Breast epithelium (tissue), 4 donors: ENCODE results near the gene CASKIN1. TPM values are rescaled to one million over a fixed set of nuclear protein-coding genes. Genes with fewer than 3 reads are reported as not detected.
"Not testable (repeated sequence)": the region's sequence is repeated elsewhere in the genome, so short reads cannot be mapped to it uniquely, and the experiment has no call there.

Experiments used
- DNase-seq, 2 donors: peaks; one replicate each; pipeline ENCODE4 v3.0.0-alpha.2; 2019; ENCODE audit warnings: low spot score in 2 of 2
- H3K27ac ChIP-seq, 2 donors: fragments of 200-600 bp; sonication (generic) in 1 of 2; one replicate each; pipeline ENCODE4 v1.5.1; 2016 to 2019; ENCODE audit warnings: mild to moderate bottlenecking in 1 of 2
- H3K27me3 ChIP-seq, 2 donors: fragments of 200-600 bp; sonication (generic) in 1 of 2; one replicate each; pipeline versions ENCODE4 v1.5.1 to v1.6.0; 2017 to 2019; ENCODE audit warnings: control low read depth in 1 of 2, mild to moderate bottlenecking in 1 of 2
- H3K36me3 ChIP-seq: fragments of 200-600 bp; one replicate; pipeline ENCODE4 v1.5.1; 2019
- H3K4me1 ChIP-seq, 2 donors: fragments of 200-600 bp; sonication (generic); one replicate each; pipeline ENCODE4 v1.5.1; 2016 to 2019; ENCODE audit warnings: control low read depth in 1 of 2
- H3K4me3 ChIP-seq, 3 donors: fragments of 200-600 bp; sonication (generic); 1 replicate in 2 of 3; 2 replicates in 1 of 3; pipeline ENCODE4 v1.5.1; 2016 to 2019; ENCODE audit warnings: mild to moderate bottlenecking in 3 of 3, moderate library complexity in 2 of 3
- H3K9me3 ChIP-seq, 2 donors: fragments of 200-600 bp; sonication (generic) in 1 of 2; one replicate each; pipeline ENCODE4 v1.5.1; 2016 to 2019; ENCODE audit warnings: control low read depth in 1 of 2
- POLR2A ChIP-seq: fragments of 450-650 bp; IDR thresholded peaks from one replicate; pipeline ENCODE4 v1.6.1; 2016; ENCODE audit warnings: antibody characterized with exemption, mild to moderate bottlenecking, moderate library complexity
- POLR2AphosphoS5 ChIP-seq, 3 donors: sonication (generic); formaldehyde crosslinking; IDR thresholded peaks; one replicate each; pipeline ENCODE4 v1.6.1; 2017; ENCODE audit warnings: antibody characterized with exemption in 3 of 3
- intact Hi-C: fragments of 100-400 bp; cut with DNase I; formaldehyde crosslinking; loops from one replicate; pipeline ENCODE4 v1.15.1; 2023; ENCODE audit warnings: low total_unique reads
- total RNA-seq, 3 donors: library from RNA; depleted of rRNA; stranded (reverse); fragments of >200 nt; gene quantifications; one replicate each; pipeline ENCODE4 v1.1.0, GENCODE V29; 2016
- TF ChIP-seq, protein P1 (sequence below), 3 donors: fragments of 450-650 bp; IDR thresholded peaks; one replicate each; pipeline ENCODE4 v1.5.1; 2016 to 2017; ENCODE audit warnings: antibody characterized with exemption in 3 of 3, mild to moderate bottlenecking in 3 of 3, moderate library complexity in 3 of 3

Gene CASKIN1
- total RNA-seq, 3 donors from 2014 or later: 0.33 to 0.44 TPM; not detected in 1

DNA sequence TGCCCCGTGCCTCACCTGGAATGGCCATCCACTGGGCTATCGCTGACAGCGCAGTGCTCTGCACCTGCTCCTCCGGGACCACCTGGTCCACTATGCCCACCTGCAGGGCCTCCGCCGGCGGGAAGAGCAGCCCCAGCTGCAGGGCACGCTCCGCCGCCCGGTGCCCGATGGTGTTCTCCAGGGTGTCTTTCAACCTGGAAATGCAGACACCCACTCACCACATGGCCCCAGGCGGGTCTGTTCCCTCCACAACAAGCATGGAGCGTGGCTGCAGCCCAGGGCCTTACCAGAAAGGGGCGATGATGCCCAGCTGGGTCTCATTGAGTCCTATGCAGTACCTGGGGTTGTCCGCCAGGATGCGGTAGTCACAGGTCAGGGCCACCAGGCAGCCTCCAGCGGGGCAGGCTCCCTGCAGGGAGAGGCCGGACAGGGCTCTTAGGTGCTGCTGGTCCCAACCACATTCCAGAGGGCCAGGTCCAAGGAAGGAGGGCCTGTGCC is 46.7 kb upstream of the CASKIN1 start:
- no peak for DNase-seq
- no peak overlapping the region for H3K27ac ChIP-seq
- H3K9me3 ChIP-seq: no peaks in the 10 kb centered on the region
- no peaks in the 10 kb centered on the region for H3K4me1 ChIP-seq
- H3K36me3 ChIP-seq: no peaks in the 10 kb centered on the region
- no peaks in the 10 kb centered on the region for H3K27me3 ChIP-seq
- intact Hi-C loops: no loop called here
- H3K4me3 ChIP-seq: no peak overlapping the region
- TF ChIP-seq, protein P1, sequence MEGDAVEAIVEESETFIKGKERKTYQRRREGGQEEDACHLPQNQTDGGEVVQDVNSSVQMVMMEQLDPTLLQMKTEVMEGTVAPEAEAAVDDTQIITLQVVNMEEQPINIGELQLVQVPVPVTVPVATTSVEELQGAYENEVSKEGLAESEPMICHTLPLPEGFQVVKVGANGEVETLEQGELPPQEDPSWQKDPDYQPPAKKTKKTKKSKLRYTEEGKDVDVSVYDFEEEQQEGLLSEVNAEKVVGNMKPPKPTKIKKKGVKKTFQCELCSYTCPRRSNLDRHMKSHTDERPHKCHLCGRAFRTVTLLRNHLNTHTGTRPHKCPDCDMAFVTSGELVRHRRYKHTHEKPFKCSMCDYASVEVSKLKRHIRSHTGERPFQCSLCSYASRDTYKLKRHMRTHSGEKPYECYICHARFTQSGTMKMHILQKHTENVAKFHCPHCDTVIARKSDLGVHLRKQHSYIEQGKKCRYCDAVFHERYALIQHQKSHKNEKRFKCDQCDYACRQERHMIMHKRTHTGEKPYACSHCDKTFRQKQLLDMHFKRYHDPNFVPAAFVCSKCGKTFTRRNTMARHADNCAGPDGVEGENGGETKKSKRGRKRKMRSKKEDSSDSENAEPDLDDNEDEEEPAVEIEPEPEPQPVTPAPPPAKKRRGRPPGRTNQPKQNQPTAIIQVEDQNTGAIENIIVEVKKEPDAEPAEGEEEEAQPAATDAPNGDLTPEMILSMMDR (IDR thresholded peaks at IDR 0.05): no peak
- TF ChIP-seq POLR2A (no peak), POLR2AphosphoS5 (IDR thresholded peaks at IDR 0.05) (no peak)

DNA sequence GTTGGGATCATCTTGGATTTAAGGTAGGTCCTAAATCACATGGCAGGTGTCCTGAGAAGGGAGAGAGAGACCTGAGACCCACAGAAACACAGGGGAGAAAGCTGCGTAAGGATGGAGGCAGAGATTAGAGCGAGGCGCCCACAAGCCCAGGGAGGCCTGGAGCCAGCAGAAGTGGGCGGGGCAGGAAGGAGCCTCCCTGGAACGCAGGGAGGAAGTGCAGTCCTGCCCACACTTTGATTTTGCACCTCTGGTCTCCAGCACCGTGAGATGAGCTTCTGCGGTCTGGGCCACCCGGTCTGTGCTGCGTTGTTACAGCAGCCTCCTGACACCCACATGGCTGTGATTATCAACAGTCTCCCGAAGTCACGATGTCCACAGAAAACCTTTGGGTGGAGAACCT is 46.2 kb upstream of the CASKIN1 start:
- H3K4me1 ChIP-seq: no peaks in the 10 kb centered on the region
- H3K27me3 ChIP-seq: no peaks in the 10 kb centered on the region
- H3K4me3 ChIP-seq: no peak overlapping the region
- DNase-seq: no peak
- no peak overlapping the region for H3K27ac ChIP-seq
- intact Hi-C loops: no loop called here
- TF ChIP-seq POLR2A (no peak), POLR2AphosphoS5 (IDR thresholded peaks at IDR 0.05) (no peak)
- TF ChIP-seq, protein P1 (IDR thresholded peaks at IDR 0.05): no peak
- no peaks in the 10 kb centered on the region for H3K36me3 ChIP-seq
- no peaks in the 10 kb centered on the region for H3K9me3 ChIP-seq

DNA sequence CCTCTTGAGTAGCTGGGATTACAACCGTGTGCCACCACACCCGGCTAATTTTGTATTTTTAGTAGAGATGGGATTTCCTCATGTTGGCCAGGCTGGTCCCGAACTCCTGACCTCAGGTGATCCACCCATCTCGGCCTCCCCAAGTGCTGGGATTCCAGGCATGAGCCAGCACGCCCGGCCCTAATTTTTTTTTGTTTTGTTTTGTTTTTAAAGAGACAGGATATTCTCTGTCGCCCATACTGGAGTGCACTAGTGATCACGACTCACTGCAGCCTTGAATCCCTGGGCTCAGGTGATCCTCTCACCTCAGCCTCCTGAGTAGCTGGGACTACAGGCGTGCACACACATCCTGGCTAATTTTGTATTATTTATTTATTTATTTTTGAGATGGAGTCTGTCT is 43.9 kb upstream of the CASKIN1 start:
- H3K4me3 ChIP-seq, H3K36me3 ChIP-seq, DNase-seq, H3K9me3 ChIP-seq, H3K27ac ChIP-seq, H3K27me3 ChIP-seq, intact Hi-C loops: not testable (repeated sequence)
- H3K4me1 ChIP-seq: peaks cover 6 to 14% of the 10 kb centered on the region in 2 donors

DNA sequence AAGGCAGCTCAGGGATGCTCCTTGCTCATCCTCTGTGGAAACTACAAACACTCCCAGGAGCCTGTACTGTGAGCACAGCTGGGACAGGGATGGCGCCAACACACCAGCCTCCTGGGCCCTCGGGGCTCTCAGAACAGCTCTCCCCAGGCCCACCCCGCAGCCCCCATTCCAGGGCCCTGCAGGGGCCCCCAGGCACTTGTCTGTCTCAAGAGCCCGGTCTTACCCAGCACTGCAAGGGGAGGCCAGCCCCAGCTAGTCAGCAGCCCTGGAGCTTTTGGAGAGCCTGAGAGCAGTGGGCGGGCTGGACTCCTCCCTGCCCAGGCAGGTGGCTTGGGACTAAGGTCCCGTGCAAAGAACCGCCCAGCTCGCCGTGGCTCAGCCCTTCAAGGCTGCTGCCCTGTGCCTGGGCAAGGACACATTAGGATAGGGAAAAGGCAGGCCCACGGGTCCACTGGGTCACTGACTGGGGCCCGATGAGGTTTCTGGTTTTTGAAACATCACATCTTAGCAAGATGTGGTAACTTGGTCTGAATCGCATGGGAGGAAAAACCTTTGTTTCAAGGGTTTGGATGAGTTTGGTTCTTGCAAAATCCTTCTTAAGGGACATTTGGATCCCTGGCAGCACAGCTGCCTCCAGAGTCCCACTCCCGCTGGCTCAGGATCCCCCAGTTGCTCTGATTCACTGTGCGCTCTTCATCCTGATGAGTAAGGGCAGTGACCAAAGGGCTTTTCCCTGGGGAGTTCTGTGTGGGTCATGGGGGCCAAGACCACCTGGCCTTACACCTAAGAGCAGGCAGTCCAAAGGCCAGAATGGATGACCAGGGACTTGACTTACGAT is 42.7 kb upstream of the CASKIN1 start:
- H3K4me1 ChIP-seq: peaks cover 6 to 14% of the 10 kb centered on the region in 2 donors
- no peaks in the 10 kb centered on the region for H3K27me3 ChIP-seq
- intact Hi-C loops: no loop called here
- H3K36me3 ChIP-seq: peaks cover under 1% of the 10 kb centered on the region
- TF ChIP-seq, protein P1 (IDR thresholded peaks at IDR 0.05): no peak
- no peak for TF ChIP-seq POLR2A
- no peak for TF ChIP-seq POLR2AphosphoS5 (IDR thresholded peaks at IDR 0.05)
- DNase-seq: no peak
- no peaks in the 10 kb centered on the region for H3K9me3 ChIP-seq
- no peak overlapping the region for H3K27ac ChIP-seq
- no peak overlapping the region for H3K4me3 ChIP-seq

DNA sequence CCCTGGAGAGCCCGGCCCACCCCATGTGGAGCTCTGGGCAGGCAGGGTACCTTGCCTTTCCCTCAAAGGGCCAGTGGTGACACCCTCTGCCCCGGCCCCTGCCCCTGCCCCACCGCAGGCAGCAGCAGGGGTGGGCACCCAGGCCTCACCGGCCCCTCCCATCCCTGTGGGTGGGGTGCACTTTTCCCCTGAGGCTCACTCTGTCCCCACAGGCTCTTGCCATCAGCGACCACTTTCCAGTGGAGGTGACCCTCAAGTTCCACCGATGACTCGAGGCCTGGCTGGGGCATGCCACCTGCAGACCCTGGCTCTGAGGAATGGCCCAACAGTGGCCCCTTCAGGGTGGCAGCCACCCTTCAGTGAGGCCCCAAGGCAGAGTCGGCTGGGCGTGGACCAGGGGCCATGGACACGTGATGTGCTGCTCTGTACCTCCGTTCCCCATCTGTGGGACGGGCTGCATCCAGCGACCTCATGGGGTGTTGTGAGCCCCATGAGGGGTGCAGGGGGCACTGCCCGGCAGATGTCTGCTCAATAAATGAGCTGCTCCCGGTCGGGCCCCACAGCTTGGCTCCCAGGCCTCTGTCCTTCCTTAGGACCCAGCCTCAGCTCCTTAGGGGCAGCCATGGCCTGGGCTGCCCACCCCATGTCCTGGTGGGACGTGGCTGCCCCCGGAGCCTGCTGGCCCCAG is 41.9 kb upstream of the CASKIN1 start:
- Histone ChIP-seq H3K4me1 (peaks cover 6 to 14% of the 10 kb centered on the region in 2 donors), H3K4me3 (no peak overlapping the region), H3K27me3 (no peaks in the 10 kb centered on the region), H3K9me3 (no peaks in the 10 kb centered on the region), H3K36me3 (peaks cover 7% of the 10 kb centered on the region), H3K27ac (no peak overlapping the region)
- DNase-seq: no peak
- TF ChIP-seq, protein P1 (IDR thresholded peaks at IDR 0.05): no peak
- TF ChIP-seq POLR2AphosphoS5 (IDR thresholded peaks at IDR 0.05) (no peak), POLR2A (no peak)
- intact Hi-C loops: no loop called here
